Esophagus squamous epithelium (tissue), 4 donors: ENCODE data around the gene STRA8.

Source experiments
- POLR2A ChIP-seq, 4 donors: fragments of 450-650 bp; IDR thresholded peaks; one replicate each; pipeline ENCODE4 v1.6.1; 2017; ENCODE audit warnings: antibody characterized with exemption in 4 of 4, mild to moderate bottlenecking in 4 of 4, moderate library complexity in 3 of 4
- TF ChIP-seq, protein P1 (sequence below), 6 experiments: fragments of 450-650 bp in 4 of 6; fragments of 200-600 bp in 2 of 6; sonication (generic) in 2 of 6; IDR thresholded peaks; one replicate each; pipeline ENCODE4 v1.5.1; 2016 to 2019; ENCODE audit warnings: antibody characterized with exemption in 6 of 6, mild to moderate bottlenecking in 4 of 6, moderate library complexity in 4 of 6

DNA sequence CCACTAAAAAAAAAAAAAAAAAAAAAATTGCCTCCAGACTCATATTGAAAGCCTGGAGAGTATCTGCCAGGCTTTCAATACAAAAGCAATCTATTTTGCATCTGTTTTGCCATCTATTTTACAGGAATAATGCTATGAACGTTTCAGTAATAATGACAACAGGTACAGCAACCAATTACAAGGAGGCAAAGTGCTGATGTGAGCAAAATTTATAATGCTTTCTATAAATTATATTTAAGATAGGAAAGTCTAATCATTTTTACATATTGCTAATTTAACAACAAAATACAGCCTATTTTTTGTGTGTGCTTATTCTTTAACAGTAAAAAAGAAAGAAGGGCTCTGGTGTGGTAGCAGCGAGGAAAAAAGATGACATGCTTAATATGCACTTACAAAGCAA, 32.3 kb upstream of the STRA8 start:
- TF ChIP-seq, protein P1, sequence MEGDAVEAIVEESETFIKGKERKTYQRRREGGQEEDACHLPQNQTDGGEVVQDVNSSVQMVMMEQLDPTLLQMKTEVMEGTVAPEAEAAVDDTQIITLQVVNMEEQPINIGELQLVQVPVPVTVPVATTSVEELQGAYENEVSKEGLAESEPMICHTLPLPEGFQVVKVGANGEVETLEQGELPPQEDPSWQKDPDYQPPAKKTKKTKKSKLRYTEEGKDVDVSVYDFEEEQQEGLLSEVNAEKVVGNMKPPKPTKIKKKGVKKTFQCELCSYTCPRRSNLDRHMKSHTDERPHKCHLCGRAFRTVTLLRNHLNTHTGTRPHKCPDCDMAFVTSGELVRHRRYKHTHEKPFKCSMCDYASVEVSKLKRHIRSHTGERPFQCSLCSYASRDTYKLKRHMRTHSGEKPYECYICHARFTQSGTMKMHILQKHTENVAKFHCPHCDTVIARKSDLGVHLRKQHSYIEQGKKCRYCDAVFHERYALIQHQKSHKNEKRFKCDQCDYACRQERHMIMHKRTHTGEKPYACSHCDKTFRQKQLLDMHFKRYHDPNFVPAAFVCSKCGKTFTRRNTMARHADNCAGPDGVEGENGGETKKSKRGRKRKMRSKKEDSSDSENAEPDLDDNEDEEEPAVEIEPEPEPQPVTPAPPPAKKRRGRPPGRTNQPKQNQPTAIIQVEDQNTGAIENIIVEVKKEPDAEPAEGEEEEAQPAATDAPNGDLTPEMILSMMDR (IDR thresholded peaks at IDR 0.05), result no peak
- TF ChIP-seq POLR2A (IDR thresholded peaks at IDR 0.05), result no peak
